SK-N-SH (cell line): ENCODE results near the gene EXOC6B. TPM values are rescaled to one million over a fixed set of nuclear protein-coding genes. Genes with fewer than 3 reads are reported as not detected.

Experiments used
- CTCF ChIA-PET: fragments of 300-600, 350-600 bp; formaldehyde crosslinking; extraction: SDS; loops from one replicate; lab custom pipeline; 2021; lab: Yijun Ruan, JAX
- POLR2A ChIA-PET: fragments of 350-600 bp; sonication (Branson Sonifier 250); formaldehyde crosslinking; extraction: SDS; loops from one replicate; lab custom pipeline; 2020; ENCODE audit warnings: antibody characterized with exemption, inconsistent platforms; lab: Yijun Ruan, JAX
- DNase-seq: peaks from one replicate; pipeline ENCODE4 v3.0.0; 2012
- H2AFZ ChIP-seq: fragments of 200-600 bp; sonication (generic); 2 replicates; pipeline ENCODE4 v1.8.1; 2016; ENCODE audit warnings: antibody characterized with exemption, mild to moderate bottlenecking, low read depth
- H3F3A ChIP-seq: fragments of 200-600 bp; sonication (generic); replicated peaks from 2 replicates; pipeline ENCODE3; 2016; ENCODE audit warnings: antibody characterized with exemption, mild to moderate bottlenecking; ENCODE audit not compliant: insufficient read depth
- H3K27ac ChIP-seq, 2 experiments: fragments of 200-500 bp in 1 of 2; fragments of 200-600 bp in 1 of 2; sonication (Bioruptor generic) in 1 of 2; sonication (generic), shearing (Covaris generic) in 1 of 2; 2 replicates each; pipeline versions ENCODE4 v1.5.1 to v1.6.1; 2014 to 2016; ENCODE audit warnings: low read depth in 2 of 2, inconsistent platforms in 1 of 2, low read length in 1 of 2, mild to moderate bottlenecking in 1 of 2, mixed read lengths in 1 of 2
- H3K27me3 ChIP-seq: fragments of 200-600 bp; sonication (generic), shearing (Covaris generic); 2 replicates; pipeline ENCODE4 v1.6.1; 2016; ENCODE audit warnings: mixed run types; ENCODE audit not compliant: insufficient read depth
- H3K36me3 ChIP-seq, 2 experiments: fragments of 200-500 bp in 1 of 2; fragments of 200-600 bp in 1 of 2; sonication (Bioruptor generic) in 1 of 2; sonication (generic) in 1 of 2; replicated peaks in 1 of 2; 2 replicates each; pipeline versions ENCODE3 to v1.5.1; 2014 to 2016; ENCODE audit warnings: low read length in 1 of 2, mild to moderate bottlenecking in 1 of 2; ENCODE audit not compliant: insufficient read depth in 2 of 2, control insufficient read depth in 1 of 2
- H3K4me1 ChIP-seq, 2 experiments: fragments of 200-500 bp in 1 of 2; fragments of 200-600 bp in 1 of 2; sonication (Bioruptor generic) in 1 of 2; sonication (generic), shearing (Covaris generic) in 1 of 2; 2 replicates each; pipeline versions ENCODE4 v1.5.1 to v1.6.1; 2014 to 2016; ENCODE audit warnings: low read depth in 1 of 2, low read length in 1 of 2, mixed run types in 1 of 2; ENCODE audit not compliant: insufficient read depth in 2 of 2, control insufficient read depth in 1 of 2
- H3K4me2 ChIP-seq: fragments of 200-600 bp; sonication (generic), shearing (Covaris generic); 2 replicates; pipeline ENCODE4 v1.6.1; 2017; ENCODE audit warnings: mixed run types
- H3K4me3 ChIP-seq, 2 experiments: fragments of 200-500 bp in 1 of 2; fragments of 200-600 bp in 1 of 2; sonication (Bioruptor generic) in 1 of 2; sonication (generic), shearing (Covaris generic) in 1 of 2; 2 replicates each; pipeline versions ENCODE4 v1.5.1 to v1.8.1; 2014 to 2016; ENCODE audit warnings: low read depth in 2 of 2, inconsistent platforms in 1 of 2, low read length in 1 of 2, mild to moderate bottlenecking in 1 of 2, mixed read lengths in 1 of 2, moderate library complexity in 1 of 2
- H3K79me2 ChIP-seq: fragments of 200-600 bp; sonication (generic); 2 replicates; pipeline ENCODE4 v1.8.1; 2017; ENCODE audit warnings: mild to moderate bottlenecking; ENCODE audit not compliant: insufficient read depth
- H3K9ac ChIP-seq: fragments of 200-600 bp; sonication (generic); 2 replicates; pipeline ENCODE4 v1.6.1; 2017; ENCODE audit warnings: mixed run types
- H3K9me2 ChIP-seq: fragments of 200-600 bp; sonication (generic); 2 replicates; pipeline ENCODE4 v1.6.1; 2017; ENCODE audit warnings: mixed run types
- H3K9me3 ChIP-seq: fragments of 200-600 bp; sonication (generic); 2 replicates; pipeline ENCODE4 v1.6.1; 2017; ENCODE audit warnings: mixed run types, mild to moderate bottlenecking, moderate library complexity
- H4K20me1 ChIP-seq: fragments of 200-600 bp; sonication (generic); 2 replicates; pipeline ENCODE4 v1.6.1; 2017; ENCODE audit warnings: mild to moderate bottlenecking, mixed run types; ENCODE audit not compliant: insufficient read depth
- CHD2 ChIP-seq: fragments of 150-350 bp; IDR thresholded peaks from 2 replicates; pipeline ENCODE4 v1.6.1; 2018; ENCODE audit warnings: low read length; ENCODE audit not compliant: partially characterized antibody
- ELF1 ChIP-seq: IDR thresholded peaks from 2 replicates; pipeline ENCODE4 v1.4.0; 2012
- EP300 ChIP-seq, 2 experiments: IDR thresholded peaks; 2 replicates each; pipeline versions ENCODE4 v1.4.0 to v1.6.1; 2012; ENCODE audit warnings: borderline replicate concordance in 1 of 2, low read depth in 1 of 2, low read length in 1 of 2
- EZH2phosphoT487 ChIP-seq: fragments of 200-600 bp; sonication (generic); IDR thresholded peaks from 2 replicates; pipeline ENCODE4 v1.6.1; 2017; ENCODE audit warnings: low read depth, mixed run types, mild to moderate bottlenecking, antibody characterized with exemption, moderate library complexity, borderline replicate concordance
- FOSL2 ChIP-seq: IDR thresholded peaks from 2 replicates; pipeline ENCODE4 v1.4.0; 2012; ENCODE audit warnings: low read depth, mild to moderate bottlenecking, moderate library complexity, borderline replicate concordance
- FOXJ3 ChIP-seq: sonication (generic); formaldehyde crosslinking; IDR thresholded peaks from 2 replicates; pipeline ENCODE4 v1.5.1; 2020; ENCODE audit warnings: mild to moderate bottlenecking, missing genetic modification reagents
- MXI1 ChIP-seq: IDR thresholded peaks from 2 replicates; pipeline ENCODE4 v1.6.1; 2012; ENCODE audit warnings: mild to moderate bottlenecking, low read depth, low read length, improper control_type of control experiment
- NFIC ChIP-seq: IDR thresholded peaks from 2 replicates; pipeline ENCODE4 v1.4.0; 2012; ENCODE audit warnings: borderline replicate concordance
- RAD21 ChIP-seq: IDR thresholded peaks from 2 replicates; pipeline ENCODE4 v1.6.1; 2012; ENCODE audit warnings: mild to moderate bottlenecking, low read length
- RFX5 ChIP-seq: IDR thresholded peaks from 2 replicates; pipeline ENCODE4 v1.6.1; 2012; ENCODE audit warnings: mild to moderate bottlenecking, improper control_type of control experiment, low read length
- RXRA ChIP-seq: IDR thresholded peaks from 2 replicates; pipeline ENCODE4 v1.4.0; 2012; ENCODE audit warnings: low read depth, mild to moderate bottlenecking, borderline replicate concordance
- SIN3A ChIP-seq: IDR thresholded peaks from 2 replicates; pipeline ENCODE4 v1.6.1; 2012; ENCODE audit warnings: low read depth, mild to moderate bottlenecking, low read length, moderate library complexity, borderline replicate concordance
- SMC3 ChIP-seq: IDR thresholded peaks from 2 replicates; pipeline ENCODE4 v1.6.1; 2012; ENCODE audit warnings: low read depth, low read length, improper control_type of control experiment
- TAF1 ChIP-seq: IDR thresholded peaks from 2 replicates; pipeline ENCODE4 v1.6.1; 2012; ENCODE audit warnings: low read depth, mild to moderate bottlenecking, low read length, moderate library complexity, borderline replicate concordance
- WGBS: methylation state at CpG from one replicate; pipeline ENCODE4 v1.1.6; 2017; ENCODE audit warnings: low lambda C conversion rate; 5-methylcytosine and 5-hydroxymethylcytosine counted together
- polyA plus RNA-seq, 3 experiments: library from polyadenylated mRNA; depleted of rRNA; stranded (reverse); fragments of >200 nt; gene quantifications; 2 replicates each; pipeline ENCODE4 v1.2.3, GENCODE V29; 2012
- TF ChIP-seq, protein P1 (sequence below): IDR thresholded peaks from 2 replicates; pipeline ENCODE4 v1.4.0; 2012; ENCODE audit warnings: low read depth
- TF ChIP-seq, protein P2 (sequence below): IDR thresholded peaks from 2 replicates; pipeline ENCODE4 v1.4.0; 2012; ENCODE audit warnings: low read depth, borderline replicate concordance
- TF ChIP-seq, protein P3 (sequence below): fragments of 150-350 bp; IDR thresholded peaks from 2 replicates; pipeline ENCODE4 v1.6.1; 2016; ENCODE audit warnings: mild to moderate bottlenecking, low read depth, low read length
- TF ChIP-seq, protein P4 (sequence below): IDR thresholded peaks from 2 replicates; pipeline ENCODE4; 2012
- TF ChIP-seq, protein P5 (sequence below): fragments of 150-350 bp; IDR thresholded peaks from 2 replicates; pipeline ENCODE4 v1.6.1; 2017; ENCODE audit warnings: antibody characterized with exemption, low read length, low read depth, borderline replicate concordance

The EXOC6B gene
- polyA plus RNA-seq, 1 of the 3 experiments (the other 2 are of a cell fraction): 7.4 TPM

DNA sequence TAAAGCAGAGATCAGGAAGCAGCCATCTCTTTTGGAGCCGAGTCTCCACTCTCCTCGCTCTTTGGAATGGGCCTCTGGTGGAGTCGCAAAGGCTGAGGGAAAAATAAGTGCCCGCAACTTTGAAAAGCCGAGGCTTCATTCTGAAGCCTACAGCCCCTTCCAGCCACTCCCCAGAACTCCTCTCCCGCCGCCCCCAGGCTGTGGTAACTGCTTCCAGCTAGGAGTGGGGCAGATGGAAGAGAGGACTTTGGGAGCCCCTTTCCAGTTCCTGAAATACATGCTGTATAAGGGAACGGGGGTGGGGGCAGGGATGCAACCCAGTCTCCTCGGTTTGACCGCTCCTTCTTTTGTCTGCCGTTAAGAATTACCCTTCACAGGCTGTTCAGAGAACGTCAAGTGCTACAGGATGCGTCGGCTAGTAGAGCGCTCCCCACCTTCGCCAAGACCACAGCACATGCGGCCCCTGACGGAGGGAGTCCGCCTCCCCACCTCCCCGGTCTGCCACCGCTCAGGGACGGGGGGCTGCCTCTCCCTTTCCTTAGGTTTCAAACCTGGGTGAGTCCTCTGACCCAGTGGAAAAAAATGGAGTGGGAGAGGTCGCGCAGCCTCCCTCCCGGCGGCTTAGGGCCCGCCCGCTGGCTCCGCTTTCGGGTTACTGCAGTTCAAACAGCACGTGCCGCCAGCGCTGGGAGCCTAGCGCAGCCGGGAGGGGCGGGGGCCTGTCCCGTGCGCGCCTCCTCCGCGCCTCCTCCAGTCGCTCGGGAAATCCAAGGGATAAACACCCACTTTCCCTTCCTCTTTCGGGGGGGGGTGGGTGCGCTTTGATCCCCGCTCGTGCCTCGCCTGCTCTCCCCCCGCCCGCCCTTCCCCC lies 683.0 kb downstream of the EXOC6B start:
- H3K36me3 ChIP-seq: no peaks in the 10 kb centered on the region
- H4K20me1 ChIP-seq: no peaks in the 10 kb centered on the region
- no peak overlapping the region for H2AFZ ChIP-seq
- H3K9ac ChIP-seq: no peak overlapping the region
- POLR2A ChIA-PET: no interaction called here
- no peaks in the 10 kb centered on the region for H3K9me2 ChIP-seq
- H3K4me3 ChIP-seq: no peak overlapping the region
- TF ChIP-seq MXI1 (no peak), EP300 (IDR thresholded peaks at IDR 0.05; ENCODE audit: borderline replicate concordance in 1 of 2, low read depth in 1 of 2, low read length in 1 of 2) (no peak), FOXJ3 (CRISPR knock-in tag) (no peak), NFIC (no peak), RFX5 (no peak), SMC3 (no peak), FOSL2 (no peak)
- TF ChIP-seq, protein P1, sequence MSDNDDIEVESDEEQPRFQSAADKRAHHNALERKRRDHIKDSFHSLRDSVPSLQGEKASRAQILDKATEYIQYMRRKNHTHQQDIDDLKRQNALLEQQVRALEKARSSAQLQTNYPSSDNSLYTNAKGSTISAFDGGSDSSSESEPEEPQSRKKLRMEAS: no peak
- TF ChIP-seq, protein P2, sequence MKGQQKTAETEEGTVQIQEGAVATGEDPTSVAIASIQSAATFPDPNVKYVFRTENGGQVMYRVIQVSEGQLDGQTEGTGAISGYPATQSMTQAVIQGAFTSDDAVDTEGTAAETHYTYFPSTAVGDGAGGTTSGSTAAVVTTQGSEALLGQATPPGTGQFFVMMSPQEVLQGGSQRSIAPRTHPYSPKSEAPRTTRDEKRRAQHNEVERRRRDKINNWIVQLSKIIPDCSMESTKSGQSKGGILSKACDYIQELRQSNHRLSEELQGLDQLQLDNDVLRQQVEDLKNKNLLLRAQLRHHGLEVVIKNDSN: no peak
- H3K9me3 ChIP-seq: no peaks in the 10 kb centered on the region
- DNase-seq: peak; percentile 61
- CTCF ChIA-PET: interaction anchor here (0.8 to 0.9 kb wide), 2 partner anchors 438 to 597 kb away, joined by 5 to 6 read pairs; no protein-coding TSS in a partner anchor
- H3K4me2 ChIP-seq: peak overlapping the region; percentile 41; the same call in 1 of the 2 replicates
- peaks cover 43% of the 10 kb centered on the region for H3K27me3 ChIP-seq
- no peaks in the 10 kb centered on the region for H3F3A ChIP-seq
- 59% methylated on average over 42 of the region's 50 CpGs for WGBS
- H3K4me1 ChIP-seq: peaks cover 0 to 15% of the 10 kb centered on the region in 2 experiments; a peak in 2 of 4 replicates
- H3K27ac ChIP-seq: no peak overlapping the region
- no peaks in the 10 kb centered on the region for H3K79me2 ChIP-seq

DNA sequence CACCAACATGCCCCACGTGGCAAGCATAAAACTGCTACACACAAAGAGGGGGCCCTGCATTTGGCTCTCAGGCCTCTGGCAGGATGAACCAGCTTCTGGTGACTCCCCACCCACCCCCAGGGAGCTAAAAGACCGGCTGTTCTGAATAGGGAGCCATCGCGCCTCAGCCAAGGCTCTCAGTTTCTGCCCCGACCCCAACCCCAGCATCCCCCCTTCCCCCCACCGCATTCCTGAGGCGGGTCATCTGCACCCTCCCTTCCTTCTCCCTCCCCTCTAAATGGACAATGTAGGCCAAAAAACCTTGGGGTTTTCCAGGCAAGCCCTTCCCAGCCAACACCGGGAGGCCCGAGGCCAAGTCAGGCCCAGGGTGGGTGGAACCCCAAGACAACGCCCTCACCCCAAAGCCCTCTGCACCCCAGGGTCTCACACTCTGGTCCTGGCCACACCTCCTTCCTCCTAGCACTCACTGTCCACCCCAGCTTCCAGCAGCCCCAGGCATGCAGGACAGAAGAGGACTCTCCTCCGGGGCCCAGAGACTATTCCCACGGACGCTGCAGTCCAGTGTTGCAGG lies 683.9 kb downstream of the EXOC6B start:
- Histone ChIP-seq H3K9me2 (no peaks in the 10 kb centered on the region), H3F3A (no peaks in the 10 kb centered on the region), H3K4me1 (peaks cover 0 to 10% of the 10 kb centered on the region in 2 experiments; a peak in 2 of 4 replicates), H3K9ac (no peak overlapping the region), H3K27me3 (peaks cover 34% of the 10 kb centered on the region), H3K4me2 (no peak overlapping the region), H3K36me3 (no peaks in the 10 kb centered on the region), H3K4me3 (no peak overlapping the region), H3K79me2 (no peaks in the 10 kb centered on the region), H4K20me1 (no peaks in the 10 kb centered on the region), H3K9me3 (no peaks in the 10 kb centered on the region), H3K27ac (no peak overlapping the region), H2AFZ (no peak overlapping the region)
- ChIA-PET CTCF (interaction anchor here (1.1 to 5.7 kb wide), 4 partner anchors 7 to 593 kb away, joined by 3 to 58 read pairs (median 21); partner anchors contain the start of gene CYP26B1), POLR2A (no interaction called here)
- DNase-seq: peak; percentile 27
- 85% methylated on average over 12 of the region's 13 CpGs for whole genome bisulfite sequencing
- TF ChIP-seq, protein P3, sequence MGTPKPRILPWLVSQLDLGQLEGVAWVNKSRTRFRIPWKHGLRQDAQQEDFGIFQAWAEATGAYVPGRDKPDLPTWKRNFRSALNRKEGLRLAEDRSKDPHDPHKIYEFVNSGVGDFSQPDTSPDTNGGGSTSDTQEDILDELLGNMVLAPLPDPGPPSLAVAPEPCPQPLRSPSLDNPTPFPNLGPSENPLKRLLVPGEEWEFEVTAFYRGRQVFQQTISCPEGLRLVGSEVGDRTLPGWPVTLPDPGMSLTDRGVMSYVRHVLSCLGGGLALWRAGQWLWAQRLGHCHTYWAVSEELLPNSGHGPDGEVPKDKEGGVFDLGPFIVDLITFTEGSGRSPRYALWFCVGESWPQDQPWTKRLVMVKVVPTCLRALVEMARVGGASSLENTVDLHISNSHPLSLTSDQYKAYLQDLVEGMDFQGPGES: no peak
- TF ChIP-seq SIN3A (no peak), EP300 (IDR thresholded peaks at IDR 0.05; ENCODE audit: borderline replicate concordance in 1 of 2, low read depth in 1 of 2, low read length in 1 of 2) (no peak), ELF1 (no peak), FOXJ3 (CRISPR knock-in tag) (no peak), TAF1 (no peak), RAD21 (no peak), MXI1 (no peak), SMC3 (no peak), RXRA (no peak), CHD2 (no peak), EZH2phosphoT487 (no peak), RFX5 (no peak)
- TF ChIP-seq, protein P4, sequence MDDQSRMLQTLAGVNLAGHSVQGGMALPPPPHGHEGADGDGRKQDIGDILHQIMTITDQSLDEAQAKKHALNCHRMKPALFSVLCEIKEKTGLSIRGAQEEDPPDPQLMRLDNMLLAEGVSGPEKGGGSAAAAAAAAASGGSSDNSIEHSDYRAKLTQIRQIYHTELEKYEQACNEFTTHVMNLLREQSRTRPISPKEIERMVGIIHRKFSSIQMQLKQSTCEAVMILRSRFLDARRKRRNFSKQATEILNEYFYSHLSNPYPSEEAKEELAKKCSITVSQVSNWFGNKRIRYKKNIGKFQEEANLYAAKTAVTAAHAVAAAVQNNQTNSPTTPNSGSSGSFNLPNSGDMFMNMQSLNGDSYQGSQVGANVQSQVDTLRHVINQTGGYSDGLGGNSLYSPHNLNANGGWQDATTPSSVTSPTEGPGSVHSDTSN: no peak
- TF ChIP-seq, protein P5, sequence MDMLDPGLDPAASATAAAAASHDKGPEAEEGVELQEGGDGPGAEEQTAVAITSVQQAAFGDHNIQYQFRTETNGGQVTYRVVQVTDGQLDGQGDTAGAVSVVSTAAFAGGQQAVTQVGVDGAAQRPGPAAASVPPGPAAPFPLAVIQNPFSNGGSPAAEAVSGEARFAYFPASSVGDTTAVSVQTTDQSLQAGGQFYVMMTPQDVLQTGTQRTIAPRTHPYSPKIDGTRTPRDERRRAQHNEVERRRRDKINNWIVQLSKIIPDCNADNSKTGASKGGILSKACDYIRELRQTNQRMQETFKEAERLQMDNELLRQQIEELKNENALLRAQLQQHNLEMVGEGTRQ: no peak
- TF ChIP-seq, protein P2: no peak
